GM21390 (cell line): ENCODE results near the gene DAZAP1.
"Not testable (repeated sequence)": the region's sequence is repeated elsewhere in the genome, so short reads cannot be mapped to it uniquely, and the experiment has no call there.

ENCODE experiments used
- ATAC-seq: cut with Tn5 transposase; IDR thresholded peaks from one replicate; pipeline ENCODE4 v1.9.1; 2021; ENCODE audit not compliant: unreplicated experiment

The DAZAP1 gene

GRCh38 chr19:1439525-1440417, 32.4 kb downstream of the DAZAP1 start:
- not testable (repeated sequence) for ATAC-seq

GRCh38 chr19:1440418-1440801, 33.0 kb downstream of the DAZAP1 start:
- ATAC-seq: no peak

GRCh38 chr19:1441022-1441426, 33.6 kb downstream of the DAZAP1 start:
- no peak for ATAC-seq

GRCh38 chr19:1441677-1442438, 34.5 kb downstream of the DAZAP1 start:
- ATAC-seq: no peak

GRCh38 chr19:1445185-1445931, 38.0 kb downstream of the DAZAP1 start:
- ATAC-seq: peak; percentile 67

GRCh38 chr19:1445932-1446712, 38.7 kb downstream of the DAZAP1 start:
- ATAC-seq: no peak

- ATAC-seq: no peak
These were observed 39.5 kb downstream of the DAZAP1 start for GRCh38 chr19:1446713-1447481.

GRCh38 chr19:1447504-1447903, 40.1 kb downstream of the DAZAP1 start:
- ATAC-seq: no peak

GRCh38 chr19:1447944-1448343, 40.6 kb downstream of the DAZAP1 start:
- ATAC-seq: no peak

- no peak for ATAC-seq
These were observed 42.4 kb downstream of the DAZAP1 start, which contains the start of gene APC2 for GRCh38 chr19:1449467-1450442. Gene APC2 (plus strand): TSS chr19:1450121. CDS start chr19:1453002, 2,881 bp downstream.

GRCh38 chr19:1450735-1451731, 43.6 kb downstream of the DAZAP1 start:
- ATAC-seq: no peak

GRCh38 chr19:1451916-1452801, 44.8 kb downstream of the DAZAP1 start:
- ATAC-seq: no peak

GRCh38 chr19:1452802-1453524, 45.6 kb downstream of the DAZAP1 start:
- ATAC-seq: no peak

GRCh38 chr19:1453525-1454364, 46.4 kb downstream of the DAZAP1 start:
- ATAC-seq: no peak

- no peak for ATAC-seq
These were observed 47.6 kb downstream of the DAZAP1 start for GRCh38 chr19:1455002-1455335.
